ENCODE results near the gene OSBPL9. TPM values are rescaled to one million over a fixed set of nuclear protein-coding genes. Genes with fewer than 3 reads are reported as not detected.
A peak's percentile ranks its signal among the peaks of the same experiment; 100 is the strongest.

Gene OSBPL9
- total RNA-seq, 1 donor from 2014 or later = 55.8 TPM

DNA sequence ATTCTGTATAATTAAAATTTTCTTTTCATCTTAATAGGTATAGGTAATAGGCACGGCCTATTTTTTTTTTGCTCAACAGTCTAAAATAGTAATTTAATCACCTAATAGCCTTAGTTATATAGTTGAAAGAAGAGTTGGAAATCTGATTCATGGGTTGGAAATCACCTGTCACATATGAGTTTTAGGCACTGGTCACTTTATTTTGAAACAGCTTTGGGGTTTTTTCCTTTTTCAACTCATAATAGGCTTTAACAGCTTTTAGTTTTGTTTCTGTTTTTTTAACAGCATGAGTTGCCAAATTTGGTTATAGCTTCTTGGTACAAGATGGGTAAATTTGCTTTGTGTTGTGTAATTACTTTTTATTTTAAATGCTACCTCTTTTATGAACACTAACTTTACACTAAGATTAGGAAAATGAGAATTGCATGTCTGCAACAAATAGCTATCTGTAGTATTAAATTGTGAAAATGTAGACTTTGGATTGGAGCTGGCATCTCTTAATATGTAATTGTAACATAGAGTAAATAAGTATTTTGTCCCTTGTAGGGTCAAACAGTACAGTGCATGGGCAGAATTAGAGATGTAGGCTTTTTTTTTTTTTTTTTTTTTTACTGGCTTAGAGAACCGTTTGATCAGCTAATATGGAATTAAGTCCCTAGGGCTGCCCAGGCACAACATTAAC is 109.8 kb downstream of the OSBPL9 start:
- intact Hi-C loops (cut with micrococcal nuclease) = no loop called here
- H3K4me1 ChIP-seq = peaks cover 44% of the 10 kb centered on the region
- no peak for DNase-seq
- TF ChIP-seq, protein P1, sequence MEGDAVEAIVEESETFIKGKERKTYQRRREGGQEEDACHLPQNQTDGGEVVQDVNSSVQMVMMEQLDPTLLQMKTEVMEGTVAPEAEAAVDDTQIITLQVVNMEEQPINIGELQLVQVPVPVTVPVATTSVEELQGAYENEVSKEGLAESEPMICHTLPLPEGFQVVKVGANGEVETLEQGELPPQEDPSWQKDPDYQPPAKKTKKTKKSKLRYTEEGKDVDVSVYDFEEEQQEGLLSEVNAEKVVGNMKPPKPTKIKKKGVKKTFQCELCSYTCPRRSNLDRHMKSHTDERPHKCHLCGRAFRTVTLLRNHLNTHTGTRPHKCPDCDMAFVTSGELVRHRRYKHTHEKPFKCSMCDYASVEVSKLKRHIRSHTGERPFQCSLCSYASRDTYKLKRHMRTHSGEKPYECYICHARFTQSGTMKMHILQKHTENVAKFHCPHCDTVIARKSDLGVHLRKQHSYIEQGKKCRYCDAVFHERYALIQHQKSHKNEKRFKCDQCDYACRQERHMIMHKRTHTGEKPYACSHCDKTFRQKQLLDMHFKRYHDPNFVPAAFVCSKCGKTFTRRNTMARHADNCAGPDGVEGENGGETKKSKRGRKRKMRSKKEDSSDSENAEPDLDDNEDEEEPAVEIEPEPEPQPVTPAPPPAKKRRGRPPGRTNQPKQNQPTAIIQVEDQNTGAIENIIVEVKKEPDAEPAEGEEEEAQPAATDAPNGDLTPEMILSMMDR (IDR thresholded peaks at IDR 0.05; ENCODE audit: borderline replicate concordance) = no peak
- H3K4me3 ChIP-seq = no peak overlapping the region
- no peaks in the 10 kb centered on the region for H3K36me3 ChIP-seq
- no peaks in the 10 kb centered on the region for H3K9me3 ChIP-seq (replicated peaks)
- H3K27me3 ChIP-seq (ENCODE audit: low read depth) = no peaks in the 10 kb centered on the region
- no peak overlapping the region for H3K27ac ChIP-seq (replicated peaks)

DNA sequence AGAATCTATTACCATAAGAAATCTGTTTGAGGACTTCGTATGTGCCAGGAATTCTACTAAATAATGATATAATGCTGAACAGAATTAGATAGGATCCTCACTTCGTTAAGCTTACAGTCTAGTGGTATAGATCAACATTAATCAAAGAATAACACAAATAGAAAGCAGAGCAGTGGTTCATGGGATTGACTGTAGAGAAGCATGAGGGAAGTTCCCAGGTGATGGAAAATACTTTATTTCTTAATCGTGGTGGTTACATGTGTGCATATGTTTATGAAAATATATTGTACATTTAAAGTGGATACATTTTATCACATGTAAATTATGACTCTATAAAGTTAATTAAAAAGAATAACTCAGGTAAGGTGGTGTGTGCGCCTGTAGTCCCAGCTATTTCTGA is 110.5 kb downstream of the OSBPL9 start:
- DNase-seq = no peak
- peaks cover 51% of the 10 kb centered on the region for H3K4me1 ChIP-seq
- no peak overlapping the region for H3K27ac ChIP-seq (replicated peaks)
- intact Hi-C loops (cut with micrococcal nuclease) = no loop called here
- TF ChIP-seq, protein P1 (IDR thresholded peaks at IDR 0.05; ENCODE audit: borderline replicate concordance) = no peak
- no peaks in the 10 kb centered on the region for H3K27me3 ChIP-seq (ENCODE audit: low read depth)
- no peak overlapping the region for H3K4me3 ChIP-seq
- H3K36me3 ChIP-seq = no peaks in the 10 kb centered on the region
- H3K9me3 ChIP-seq (replicated peaks) = no peaks in the 10 kb centered on the region

DNA sequence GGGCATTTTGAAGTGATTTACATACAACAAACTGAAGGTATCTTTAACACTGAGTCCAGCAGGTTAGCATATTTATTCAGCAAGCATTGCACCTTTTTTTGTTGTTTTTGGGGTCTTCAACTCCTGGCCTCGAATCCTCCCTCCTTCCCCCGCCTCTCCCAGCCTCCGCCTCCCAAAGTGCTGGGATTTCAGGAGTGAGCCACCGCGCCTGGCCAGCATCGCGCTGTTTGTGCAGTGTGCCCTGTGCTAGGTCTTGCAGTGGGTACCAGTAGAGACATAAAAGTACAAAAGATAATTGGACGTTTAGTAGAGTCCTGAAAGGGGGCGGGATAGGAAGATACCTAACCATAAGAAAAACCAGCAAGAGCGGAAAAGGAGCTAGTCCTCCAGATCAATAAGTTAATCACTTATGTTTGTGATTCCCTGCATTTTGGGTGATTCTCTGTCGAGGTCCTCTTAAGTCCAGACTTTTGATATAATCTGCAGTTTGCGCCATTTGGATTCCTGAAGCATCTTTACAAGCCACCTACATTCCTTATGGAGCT is 111.8 kb downstream of the OSBPL9 start:
- Histone ChIP-seq H3K4me1 (peaks cover 64% of the 10 kb centered on the region), H3K36me3 (no peaks in the 10 kb centered on the region), H3K9me3 (replicated peaks) (no peaks in the 10 kb centered on the region), H3K27ac (replicated peaks) (peak overlapping the region; percentile 91), H3K4me3 (peak overlapping the region; percentile 82), H3K27me3 (ENCODE audit: low read depth) (no peaks in the 10 kb centered on the region)
- intact Hi-C loops (cut with micrococcal nuclease) = no loop called here
- DNase-seq = no peak
- TF ChIP-seq, protein P1 (IDR thresholded peaks at IDR 0.05; ENCODE audit: borderline replicate concordance) = no peak

DNA sequence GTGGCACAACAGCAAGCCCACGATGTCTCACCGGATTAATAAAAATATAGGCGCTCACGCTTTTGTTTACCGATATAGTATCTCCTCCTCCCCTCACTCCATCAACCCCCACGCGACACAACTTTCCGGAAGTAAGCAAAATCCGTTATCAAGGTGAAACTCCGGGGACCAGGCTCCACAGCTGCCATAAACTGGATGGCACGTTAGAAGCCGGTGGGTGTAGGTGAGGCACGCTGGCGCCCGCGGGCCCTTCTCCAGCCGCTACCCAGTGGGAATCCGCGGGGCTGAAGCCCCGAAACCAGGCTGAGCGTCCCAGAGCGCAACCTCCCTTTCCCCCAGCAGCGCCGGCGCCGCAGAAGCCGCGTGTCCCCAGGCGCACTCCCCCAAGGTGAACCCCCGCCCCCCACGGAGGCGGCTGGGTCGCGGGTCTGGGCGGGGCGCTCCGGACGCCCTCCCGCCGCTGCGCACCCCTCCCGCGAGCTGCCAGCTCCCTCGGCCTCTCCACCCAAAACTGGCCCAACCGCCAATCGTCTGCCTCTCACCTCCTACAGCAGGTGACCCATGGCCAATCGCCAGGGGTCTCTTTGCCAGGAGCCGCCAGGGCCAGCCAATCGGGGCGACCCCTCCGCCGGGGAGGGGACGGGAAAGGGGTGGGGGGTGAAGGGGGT is 112.4 kb downstream of the OSBPL9 start:
- DNase-seq = peak; percentile 91
- intact Hi-C loops (cut with micrococcal nuclease) = no loop called here
- H3K4me3 ChIP-seq = peak overlapping the region; percentile 82
- H3K36me3 ChIP-seq = no peaks in the 10 kb centered on the region
- TF ChIP-seq, protein P1 (IDR thresholded peaks at IDR 0.05; ENCODE audit: borderline replicate concordance) = no peak
- H3K27ac ChIP-seq (replicated peaks) = peak overlapping the region; percentile 91
- peaks cover 70% of the 10 kb centered on the region for H3K4me1 ChIP-seq
- H3K27me3 ChIP-seq (ENCODE audit: low read depth) = no peaks in the 10 kb centered on the region
- no peaks in the 10 kb centered on the region for H3K9me3 ChIP-seq (replicated peaks)

DNA sequence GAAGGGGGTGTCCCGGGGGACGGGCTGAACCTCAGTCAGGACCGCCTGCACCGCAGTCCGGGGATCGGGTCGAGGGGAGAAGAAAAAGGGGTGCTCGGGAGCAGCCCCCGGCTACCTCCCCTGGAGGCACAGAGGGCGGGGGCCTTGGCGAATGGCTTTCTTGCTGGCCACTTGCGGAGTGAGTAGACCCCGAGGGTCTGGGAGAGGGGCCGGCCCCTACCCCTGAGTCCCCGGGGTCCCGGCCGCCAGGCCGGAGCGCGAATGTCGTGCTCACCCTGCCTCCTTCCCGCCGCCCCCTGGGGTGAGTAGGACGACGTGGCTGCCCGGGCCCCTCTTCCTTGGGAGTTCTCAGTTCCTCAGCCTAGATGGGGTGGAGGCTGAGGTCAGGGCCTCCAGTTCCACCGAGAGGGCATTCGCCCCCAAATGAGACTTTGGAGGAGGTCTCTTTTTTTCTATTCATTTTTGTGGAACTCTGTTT is 113.0 kb downstream of the OSBPL9 start:
- Histone ChIP-seq H3K9me3 (replicated peaks) (no peaks in the 10 kb centered on the region), H3K27ac (replicated peaks) (peak overlapping the region; percentile 91), H3K4me1 (peaks cover 76% of the 10 kb centered on the region), H3K27me3 (ENCODE audit: low read depth) (no peaks in the 10 kb centered on the region), H3K4me3 (peak overlapping the region; percentile 82), H3K36me3 (no peaks in the 10 kb centered on the region)
- intact Hi-C loops (cut with micrococcal nuclease) = no loop called here
- DNase-seq = no peak
- TF ChIP-seq, protein P1 (IDR thresholded peaks at IDR 0.05; ENCODE audit: borderline replicate concordance) = no peak
